ENCODE data around the gene EID2B. TPM values are rescaled to one million over a fixed set of nuclear protein-coding genes. Genes with fewer than 3 reads are reported as not detected.

EID2B gene
- total and polyA plus RNA-seq, 2 of the 13 experiments (the other 11 are each of a cell fraction or from before 2014, with no cell fraction given), result 2.5 to 3.7 TPM

- peak; percentile 60 for FAIRE-seq
- Histone ChIP-seq H3K4me1 (ENCODE audit: insufficient read depth, low read length) (peaks cover 39% of the 10 kb centered on the region), H2AFZ (ENCODE audit: low read length) (no peak overlapping the region), H3K27ac (ENCODE audit: extremely low read length, insufficient read depth, low read length) (no peak overlapping the region), H3K36me3 (replicated peaks in 1 of 2; ENCODE audit: control insufficient read depth in 1 of 2, insufficient read depth in 2 of 2, low read length in 2 of 2) (no peaks in the 10 kb centered on the region), H3K9me3 (ENCODE audit: low read length) (no peaks in the 10 kb centered on the region), H3K4me2 (ENCODE audit: low read depth, low read length) (peak overlapping the region; percentile 29), H3K9ac (ENCODE audit: insufficient read depth, low read depth, low read length) (no peak overlapping the region), H3K79me2 (ENCODE audit: insufficient read depth, low read length) (no peaks in the 10 kb centered on the region), H4K20me1 (ENCODE audit: insufficient read depth, low read length) (no peaks in the 10 kb centered on the region), H3K27me3 (ENCODE audit: control insufficient read depth in 1 of 2, insufficient read depth in 2 of 2, low read length in 2 of 2) (peaks cover 20 to 75% of the 10 kb centered on the region in 2 experiments), H3K4me3 (replicated peaks in 1 of 3; ENCODE audit: insufficient read depth in 1 of 3, low read depth in 2 of 3, low read length in 3 of 3) (peak overlapping the region in 1 of 3 experiments; percentile 16; a peak in 1 of 6 replicates)
- peak; percentile 46 for ATAC-seq
- POLR2A ChIA-PET, result interaction anchor here (0.6 to 1.0 kb wide), 2 partner anchors 22 to 67 kb away, joined by 3 to 6 read pairs; partner anchors contain the start of genes RPS16 and TIMM50
- BruUV-seq (replicated peaks), result no TSS peak
- CTCF ChIA-PET (ENCODE audit: low intra/inter-chr PET ratio, low total read pairs), result interaction anchor here (0.7 to 1.1 kb wide), 2 partner anchors 29 to 30 kb away, joined by 3 read pairs; no protein-coding TSS in a partner anchor
- DNase-seq (ENCODE audit: low spot score), result peak; percentile 56
- 44% methylated on average over 4 of the region's 69 CpGs for WGBS (ENCODE audit: low lambda C conversion rate)
- in situ Hi-C loops (cut with HindIII; ENCODE audit: extremely low pct_ligation_motif_present, low pct_unique_long_range_greater_than_20kb), result no loop called here
- intact Hi-C loops (cut with micrococcal nuclease; ENCODE audit: unreplicated experiment), result no loop called here
- peak; percentile 45 for TF ChIP-seq RARA (CRISPR knock-in tag; IDR thresholded peaks at IDR 0.05)
- TF ChIP-seq ZBTB25 (CRISPR knock-in tag; IDR thresholded peaks at IDR 0.05), result peak; percentile 30; the same call in 1 of the 2 replicates
- no peak for TF ChIP-seq KDM4B (CRISPR knock-in tag; IDR thresholded peaks at IDR 0.05)
- peak; percentile 92; the same call in 1 of the 2 replicates for TF ChIP-seq ZFP82 (CRISPR knock-in tag; IDR thresholded peaks at IDR 0.05; ENCODE audit: borderline replicate concordance)
- 0 out of 2 replicates have a peak, but pooled peaks have one; percentile 38 for TF ChIP-seq ZKSCAN8 (CRISPR knock-in tag; IDR thresholded peaks at IDR 0.05; ENCODE audit: borderline replicate concordance)
- peak; percentile 61; the same call in 1 of the 2 replicates for TF ChIP-seq THAP11 (CRISPR knock-in tag; IDR thresholded peaks at IDR 0.05)
- no peak for TF ChIP-seq IKZF1 (IDR thresholded peaks at IDR 0.05)
- 0 out of 2 replicates have a peak, but pooled peaks have one; percentile 52 for TF ChIP-seq ATF6 (CRISPR knock-in tag; conservative IDR thresholded peaks at IDR 0.05)
- TF ChIP-seq ATF1 (CRISPR knock-in tag; IDR thresholded peaks at IDR 0.05), result no peak
- peak; percentile 98; the same call in 1 of the 2 replicates for TF ChIP-seq ZNF558 (CRISPR knock-in tag; IDR thresholded peaks at IDR 0.05; ENCODE audit: borderline replicate concordance)
- peak; percentile 74; the same call in 1 of the 2 replicates for TF ChIP-seq SP140L (CRISPR knock-in tag; IDR thresholded peaks at IDR 0.05; ENCODE audit: borderline replicate concordance)
- no peak for TF ChIP-seq ZFP36L2 (CRISPR knock-in tag; IDR thresholded peaks at IDR 0.05)
- TF ChIP-seq KLF6 (CRISPR knock-in tag; IDR thresholded peaks at IDR 0.05), result peak; percentile 97
- no peak for TF ChIP-seq HHEX (CRISPR knock-in tag; IDR thresholded peaks at IDR 0.05)
- no peak for TF ChIP-seq CCAR2 (optimal IDR thresholded peaks at IDR 0.05; ENCODE audit: low read depth, low read length)
- TF ChIP-seq ZNF614 (CRISPR knock-in tag; IDR thresholded peaks at IDR 0.05; ENCODE audit: borderline replicate concordance), result peak; percentile 51; the same call in 1 of the 2 replicates
- TF ChIP-seq TBP (CRISPR knock-in tag; IDR thresholded peaks at IDR 0.05), result no peak
- TF ChIP-seq KMT2B (CRISPR knock-in tag; IDR thresholded peaks at IDR 0.05), result no peak
Observed at GRCh38 chr19:39502640-39503417, 29.8 kb downstream of the EID2B start.

Measured in HepG2 (cell line).